Type B pancreatic cell (in vitro differentiated cells): ENCODE measurements around the gene KRT75. TPM values are rescaled to one million over a fixed set of nuclear protein-coding genes. Genes with fewer than 3 reads are reported as not detected.

ENCODE experiments used
- DNase-seq: peaks from one replicate; pipeline ENCODE4 v3.0.0; 2021; ENCODE audit warnings: mixed read lengths; ENCODE audit not compliant: unreplicated experiment; ENCODE audit errors: extremely low spot score
- H3K27ac Mint-ChIP-seq: 2 replicates; pipeline ENCODE4 v1.8.0; 2021; ENCODE audit warnings: mild to moderate bottlenecking, mixed read lengths
- H3K27me3 Mint-ChIP-seq: 2 replicates; pipeline ENCODE4 v1.8.0; 2021; ENCODE audit warnings: mixed read lengths
- H3K36me3 Mint-ChIP-seq: 2 replicates; pipeline ENCODE4 v1.8.0; 2021; ENCODE audit warnings: mixed read lengths
- H3K4me1 Mint-ChIP-seq: one replicate; pipeline ENCODE4 v1.8.0; 2021; ENCODE audit warnings: mixed read lengths; ENCODE audit not compliant: unreplicated experiment
- H3K4me3 Mint-ChIP-seq: 2 replicates; pipeline ENCODE4 v1.8.0; 2021; ENCODE audit warnings: mild to moderate bottlenecking, mixed read lengths
- H3K9me3 Mint-ChIP-seq: 2 replicates; pipeline ENCODE4 v1.8.0; 2021; ENCODE audit warnings: mixed read lengths
- CTCF ChIP-seq: fragments of 200-600 bp; sonication (generic); conservative IDR thresholded peaks from 2 replicates; pipeline ENCODE4 v1.5.0; 2021; ENCODE audit warnings: antibody characterized with exemption, mild to moderate bottlenecking
- total RNA-seq: library from RNA; stranded (reverse); gene quantifications from 2 replicates; pipeline ENCODE4 v1.2.1, GENCODE V29; 2021; ENCODE audit warnings: low replicate concordance

KRT75 gene
- total RNA-seq, 1 donor from 2014 or later: not detected

- Mint-ChIP-seq H3K4me1 (peaks cover 5% of the 10 kb centered on the region), H3K27me3 (peaks cover 37% of the 10 kb centered on the region)
- DNase-seq: no peak
These were observed 10.3 kb downstream of the KRT75 start for GRCh38 chr12:52423661-52424500.

GRCh38 chr12:52423035-52423434 is 11.1 kb downstream of the KRT75 start:
- Mint-ChIP-seq H3K36me3 (no peaks in the 10 kb centered on the region), H3K4me1 (peaks cover 5% of the 10 kb centered on the region), H3K27ac (no peak overlapping the region), H3K4me3 (no peak overlapping the region), H3K9me3 (no peaks in the 10 kb centered on the region), H3K27me3 (peaks cover 29% of the 10 kb centered on the region)
- DNase-seq: no peak
- TF ChIP-seq CTCF: no peak

More at GRCh38 chr12:52423661-52424500, 10.3 kb downstream of the KRT75 start:
- no peak overlapping the region for H3K4me3 Mint-ChIP-seq
- H3K27ac Mint-ChIP-seq: no peak overlapping the region
- TF ChIP-seq CTCF: no peak
- H3K36me3 Mint-ChIP-seq: no peaks in the 10 kb centered on the region
- no peaks in the 10 kb centered on the region for H3K9me3 Mint-ChIP-seq

GRCh38 chr12:52419656-52420055 is 14.5 kb downstream of the KRT75 start:
- Mint-ChIP-seq H3K4me1 (peaks cover 8% of the 10 kb centered on the region), H3K36me3 (no peaks in the 10 kb centered on the region), H3K27ac (no peak overlapping the region), H3K4me3 (no peak overlapping the region), H3K27me3 (peaks cover 23% of the 10 kb centered on the region), H3K9me3 (no peaks in the 10 kb centered on the region)
- no peak for DNase-seq
- TF ChIP-seq CTCF: no peak

DNA sequence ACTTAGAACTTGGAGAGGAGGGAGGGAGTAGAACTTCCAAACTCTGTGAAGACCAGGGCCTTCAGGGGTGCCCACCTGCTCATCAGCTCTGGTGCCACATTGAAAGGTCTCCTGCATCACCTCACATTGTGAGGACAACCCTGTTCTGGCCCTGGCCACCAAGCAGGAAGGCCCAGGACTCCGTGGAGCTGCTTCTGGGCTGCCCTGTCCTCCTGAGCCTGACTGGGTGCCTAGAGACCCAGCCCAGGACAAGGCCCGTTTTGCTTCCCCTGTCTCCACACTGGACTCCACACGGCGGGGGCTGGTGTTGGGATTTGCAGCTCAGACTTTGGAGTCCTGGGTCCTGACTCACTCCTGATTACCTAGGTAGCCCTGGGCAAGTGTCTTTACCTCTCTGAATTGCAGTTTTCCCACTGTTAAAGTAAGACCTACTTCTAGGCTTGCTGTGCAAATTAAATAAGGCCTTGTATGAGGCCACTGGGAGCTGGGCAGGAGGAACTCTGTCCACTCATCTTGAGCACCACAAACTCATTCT is 15.5 kb downstream of the KRT75 start:
- no peak for DNase-seq
- Mint-ChIP-seq H3K36me3 (no peaks in the 10 kb centered on the region), H3K27me3 (peaks cover 19% of the 10 kb centered on the region), H3K27ac (no peak overlapping the region), H3K4me1 (peaks cover 8% of the 10 kb centered on the region), H3K4me3 (no peak overlapping the region), H3K9me3 (no peaks in the 10 kb centered on the region)
- TF ChIP-seq CTCF: no peak

DNA sequence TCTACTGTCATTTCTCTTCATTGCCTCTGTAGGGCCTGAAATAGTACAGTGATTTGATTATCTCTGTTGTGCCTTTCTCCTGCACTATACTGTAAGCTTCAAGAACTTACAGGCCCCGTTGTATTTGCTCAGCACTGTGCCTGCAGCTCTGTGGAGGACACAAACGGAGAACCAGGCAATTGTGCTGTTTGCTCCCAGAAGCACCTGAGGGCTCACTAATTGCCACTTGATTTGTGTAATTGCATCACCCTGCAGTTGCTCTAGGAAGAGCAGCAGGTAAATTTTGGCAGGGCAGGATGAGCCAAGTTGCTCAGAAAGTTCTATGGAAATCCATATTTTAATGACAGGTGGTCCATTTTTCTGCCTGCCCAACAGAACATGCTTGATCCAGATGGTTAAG is 16.4 kb downstream of the KRT75 start:
- no peaks in the 10 kb centered on the region for H3K36me3 Mint-ChIP-seq
- peaks cover 4% of the 10 kb centered on the region for H3K4me1 Mint-ChIP-seq
- H3K4me3 Mint-ChIP-seq: no peak overlapping the region
- DNase-seq: no peak
- TF ChIP-seq CTCF: no peak
- no peaks in the 10 kb centered on the region for H3K9me3 Mint-ChIP-seq
- peaks cover 24% of the 10 kb centered on the region for H3K27me3 Mint-ChIP-seq
- H3K27ac Mint-ChIP-seq: no peak overlapping the region
